Measurements from ENCODE around the gene MAPKAP1.

- TF ChIP-seq CTCF (IDR thresholded peaks at IDR 0.05) = no peak
- TF ChIP-seq POLR2A (IDR thresholded peaks at IDR 0.05) = no peak
These were observed 51.9 kb downstream of the MAPKAP1 start for GRCh38 chr9:125655066-125655633.
